Thoracic aorta endothelial cell (primary cell): ENCODE results near the gene IFT74. TPM values are rescaled to one million over a fixed set of nuclear protein-coding genes. Genes with fewer than 3 reads are reported as not detected.

Experiments used
- total RNA-seq: library from RNA; depleted of rRNA; stranded (reverse); fragments of >200 nt; gene quantifications from 2 replicates; pipeline ENCODE4 v1.2.3, GENCODE V29; 2012

Gene IFT74
- 11.7 and 16.0 TPM in 2 replicates for total RNA-seq

GRCh38 chr9:26955921-26956859 lies at the start of gene IFT74:
IFT74 (plus strand) TSS chr9:26956412; CDS start chr9:26961968, 5,556 bp downstream.

GRCh38 chr9:26946753-26947727 lies 9.2 kb upstream of the IFT74 start, which contains the start of gene PLAA:
PLAA (minus strand) TSS chr9:26947242; CDS start chr9:26947045, 197 bp downstream.

GRCh38 chr9:27005491-27005890 lies 49.3 kb downstream of the IFT74 start, which contains the start of gene LRRC19:
LRRC19 (minus strand) TSS chr9:27005672; CDS start chr9:26999694, 5,978 bp downstream.

GRCh38 chr9:27108981-27109541 lies 152.8 kb downstream of the IFT74 start, which contains the start of gene TEK:
TEK (plus strand) TSS chr9:27109225; CDS start chr9:27109591, 366 bp downstream.

Other genes with a start within 250 kb of the IFT74 start
- 24.3 and 24.7 TPM in 2 replicates for gene CAAP1, start 63.6 kb upstream of the IFT74 start, total RNA-seq
- gene PLAA, start 9.2 kb upstream of the IFT74 start, total RNA-seq: 55.4 and 65.0 TPM in 2 replicates
- gene LRRC19, start 49.3 kb downstream of the IFT74 start, total RNA-seq: not detected in 2 replicates
- 85.1 and 101 TPM in 2 replicates for gene TEK, start 152.8 kb downstream of the IFT74 start, total RNA-seq